Erythroblast (primary cell): ENCODE data around the gene ELL.

Source experiments
- GATA1 ChIP-seq: IDR thresholded peaks from 2 replicates; pipeline ENCODE4 v1.6.1; 2011; ENCODE audit warnings: low read depth, mild to moderate bottlenecking, control low read depth, low read length, moderate library complexity
- POLR2A ChIP-seq: IDR thresholded peaks from 2 replicates; pipeline ENCODE4 v1.6.1; 2011; ENCODE audit warnings: mild to moderate bottlenecking, low read length

DNA sequence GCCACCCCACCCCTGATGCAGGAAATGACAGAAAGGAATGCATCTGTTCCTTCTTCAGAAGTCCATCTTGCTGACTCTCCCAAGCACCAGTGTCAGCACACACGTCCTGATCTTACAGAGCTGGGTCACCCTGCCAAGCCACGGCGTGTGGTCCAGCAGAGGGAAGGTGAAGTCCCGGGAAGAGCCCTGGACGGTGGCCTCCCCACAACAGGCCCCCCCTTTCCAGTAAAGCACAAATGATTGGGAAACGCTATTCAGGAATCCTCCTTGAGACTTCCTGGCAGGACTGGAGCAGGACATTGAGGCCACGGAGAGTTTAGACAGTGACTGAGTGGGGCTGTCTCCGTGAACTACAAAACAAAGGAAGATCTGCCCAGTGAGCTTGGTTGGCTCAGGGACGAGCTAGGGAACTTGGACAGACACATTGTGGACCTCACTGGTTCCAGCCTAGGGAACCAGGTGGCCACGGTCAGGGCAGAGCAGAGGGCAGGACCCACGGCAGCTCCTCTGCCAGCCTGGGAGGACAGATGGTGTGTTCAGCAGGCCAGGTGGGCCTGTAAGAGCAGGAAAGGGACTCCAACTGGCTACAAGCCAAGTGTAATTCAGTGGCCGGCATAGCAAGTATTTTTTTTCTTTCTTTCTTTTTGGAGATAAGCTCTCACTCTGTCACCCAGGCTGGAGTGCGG is 41.7 kb downstream of the ELL start:
- no peak for TF ChIP-seq POLR2A
- TF ChIP-seq GATA1: no peak
